ENCODE results near the gene POLD4. TPM values are rescaled to one million over a fixed set of nuclear protein-coding genes. Genes with fewer than 3 reads are reported as not detected.

The POLD4 gene
- polyA plus RNA-seq, 1 experiment, result 45.9 TPM

GRCh38 chr11:67396587-67397389, 43.4 kb upstream of the POLD4 start:
- no peak overlapping the region for H3K27ac ChIP-seq (ENCODE audit: low read depth, low read length)
- ChIA-PET CTCF (no interaction called here), POLR2A (no interaction called here)

GRCh38 chr11:67396259-67396581, 42.9 kb upstream of the POLD4 start:
- POLR2A ChIA-PET, result no interaction called here
- CTCF ChIA-PET, result no interaction called here
- TF ChIP-seq CTCF (IDR thresholded peaks at IDR 0.05; ENCODE audit: low read depth, low read length), result no peak

More at GRCh38 chr11:67396587-67397389, 43.4 kb upstream of the POLD4 start:
- Histone ChIP-seq H3K27me3 (ENCODE audit: control insufficient read depth, insufficient read depth, low read length) (no peaks in the 10 kb centered on the region), H3K4me3 (ENCODE audit: low read depth, low read length) (no peak overlapping the region), H3K9me3 (ENCODE audit: control insufficient read depth, insufficient read depth, low read length) (peaks cover 3% of the 10 kb centered on the region; the same call in 1 of the 2 replicates)
- TF ChIP-seq CTCF (IDR thresholded peaks at IDR 0.05; ENCODE audit: low read depth, low read length), result no peak
- DNase-seq (ENCODE audit: low read depth, low spot score), result no peak

GRCh38 chr11:67395555-67396258, 42.4 kb upstream of the POLD4 start:
- no peak for TF ChIP-seq CTCF (IDR thresholded peaks at IDR 0.05; ENCODE audit: low read depth, low read length)
- Histone ChIP-seq H3K9me3 (ENCODE audit: control insufficient read depth, insufficient read depth, low read length) (no peaks in the 10 kb centered on the region), H3K27ac (ENCODE audit: low read depth, low read length) (no peak overlapping the region), H3K27me3 (ENCODE audit: control insufficient read depth, insufficient read depth, low read length) (no peaks in the 10 kb centered on the region), H3K4me3 (ENCODE audit: low read depth, low read length) (no peak overlapping the region)
- ChIA-PET CTCF (no interaction called here), POLR2A (no interaction called here)
- DNase-seq (ENCODE audit: low read depth, low spot score), result no peak

More at GRCh38 chr11:67396259-67396581, 42.9 kb upstream of the POLD4 start:
- no peaks in the 10 kb centered on the region for H3K27me3 ChIP-seq (ENCODE audit: control insufficient read depth, insufficient read depth, low read length)
- H3K4me3 ChIP-seq (ENCODE audit: low read depth, low read length), result no peak overlapping the region
- H3K27ac ChIP-seq (ENCODE audit: low read depth, low read length), result no peak overlapping the region
- peaks cover 2% of the 10 kb centered on the region; the same call in 1 of the 2 replicates for H3K9me3 ChIP-seq (ENCODE audit: control insufficient read depth, insufficient read depth, low read length)
- DNase-seq (ENCODE audit: low read depth, low spot score), result no peak

- TF ChIP-seq CTCF (IDR thresholded peaks at IDR 0.05; ENCODE audit: low read depth, low read length), result no peak
- H3K9me3 ChIP-seq (ENCODE audit: control insufficient read depth, insufficient read depth, low read length), result no peaks in the 10 kb centered on the region
- POLR2A ChIA-PET, result interaction anchor here (0.8 to 1.1 kb wide), 3 partner anchors 11 to 95 kb away, joined by 3 to 4 read pairs (median 3); no protein-coding TSS in a partner anchor
- no peaks in the 10 kb centered on the region for H3K27me3 ChIP-seq (ENCODE audit: control insufficient read depth, insufficient read depth, low read length)
- no peak overlapping the region for H3K27ac ChIP-seq (ENCODE audit: low read depth, low read length)
- no peak overlapping the region for H3K4me3 ChIP-seq (ENCODE audit: low read depth, low read length)
- CTCF ChIA-PET, result no interaction called here
- DNase-seq (ENCODE audit: low read depth, low spot score), result no peak
These were observed 40.6 kb upstream of the POLD4 start for GRCh38 chr11:67393990-67394389.

GRCh38 chr11:67393437-67393836, 40.1 kb upstream of the POLD4 start:
- ChIA-PET CTCF (interaction anchor here (0.9 kb wide), 1 partner anchor 37 kb away, joined by 3 read pairs; no protein-coding TSS in a partner anchor), POLR2A (interaction anchor here (1.1 kb wide), 1 partner anchor 95 kb away, joined by 3 read pairs; no protein-coding TSS in a partner anchor)

More at GRCh38 chr11:67393437-67393836, 40.1 kb upstream of the POLD4 start:
- Histone ChIP-seq H3K27me3 (ENCODE audit: control insufficient read depth, insufficient read depth, low read length) (no peaks in the 10 kb centered on the region), H3K9me3 (ENCODE audit: control insufficient read depth, insufficient read depth, low read length) (no peaks in the 10 kb centered on the region), H3K4me3 (ENCODE audit: low read depth, low read length) (no peak overlapping the region), H3K27ac (ENCODE audit: low read depth, low read length) (no peak overlapping the region)
- no peak for DNase-seq (ENCODE audit: low read depth, low spot score)
- TF ChIP-seq CTCF (IDR thresholded peaks at IDR 0.05; ENCODE audit: low read depth, low read length), result no peak

All from AG04450 (cell line).